SK-N-SH (cell line): ENCODE results near the gene SYT14. TPM values are rescaled to one million over a fixed set of nuclear protein-coding genes. Genes with fewer than 3 reads are reported as not detected.

Experiments
- CTCF ChIA-PET: fragments of 300-600, 350-600 bp; formaldehyde crosslinking; extraction: SDS; loops from one replicate; lab custom pipeline; 2021; lab: Yijun Ruan, JAX
- POLR2A ChIA-PET: fragments of 350-600 bp; sonication (Branson Sonifier 250); formaldehyde crosslinking; extraction: SDS; loops from one replicate; lab custom pipeline; 2020; ENCODE audit warnings: antibody characterized with exemption, inconsistent platforms; lab: Yijun Ruan, JAX
- DNase-seq: peaks from one replicate; pipeline ENCODE4 v3.0.0; 2012
- H2AFZ ChIP-seq: fragments of 200-600 bp; sonication (generic); 2 replicates; pipeline ENCODE4 v1.8.1; 2016; ENCODE audit warnings: antibody characterized with exemption, mild to moderate bottlenecking, low read depth
- H3F3A ChIP-seq: fragments of 200-600 bp; sonication (generic); replicated peaks from 2 replicates; pipeline ENCODE3; 2016; ENCODE audit warnings: antibody characterized with exemption, mild to moderate bottlenecking; ENCODE audit not compliant: insufficient read depth
- H3K27ac ChIP-seq, 2 experiments: fragments of 200-500 bp in 1 of 2; fragments of 200-600 bp in 1 of 2; sonication (Bioruptor generic) in 1 of 2; sonication (generic), shearing (Covaris generic) in 1 of 2; 2 replicates each; pipeline versions ENCODE4 v1.5.1 to v1.6.1; 2014 to 2016; ENCODE audit warnings: low read depth in 2 of 2, inconsistent platforms in 1 of 2, low read length in 1 of 2, mild to moderate bottlenecking in 1 of 2, mixed read lengths in 1 of 2
- H3K27me3 ChIP-seq: fragments of 200-600 bp; sonication (generic), shearing (Covaris generic); 2 replicates; pipeline ENCODE4 v1.6.1; 2016; ENCODE audit warnings: mixed run types; ENCODE audit not compliant: insufficient read depth
- H3K36me3 ChIP-seq, 2 experiments: fragments of 200-500 bp in 1 of 2; fragments of 200-600 bp in 1 of 2; sonication (Bioruptor generic) in 1 of 2; sonication (generic) in 1 of 2; replicated peaks in 1 of 2; 2 replicates each; pipeline versions ENCODE3 to v1.5.1; 2014 to 2016; ENCODE audit warnings: low read length in 1 of 2, mild to moderate bottlenecking in 1 of 2; ENCODE audit not compliant: insufficient read depth in 2 of 2, control insufficient read depth in 1 of 2
- H3K4me1 ChIP-seq, 2 experiments: fragments of 200-500 bp in 1 of 2; fragments of 200-600 bp in 1 of 2; sonication (Bioruptor generic) in 1 of 2; sonication (generic), shearing (Covaris generic) in 1 of 2; 2 replicates each; pipeline versions ENCODE4 v1.5.1 to v1.6.1; 2014 to 2016; ENCODE audit warnings: low read depth in 1 of 2, low read length in 1 of 2, mixed run types in 1 of 2; ENCODE audit not compliant: insufficient read depth in 2 of 2, control insufficient read depth in 1 of 2
- H3K4me2 ChIP-seq: fragments of 200-600 bp; sonication (generic), shearing (Covaris generic); 2 replicates; pipeline ENCODE4 v1.6.1; 2017; ENCODE audit warnings: mixed run types
- H3K4me3 ChIP-seq, 2 experiments: fragments of 200-500 bp in 1 of 2; fragments of 200-600 bp in 1 of 2; sonication (Bioruptor generic) in 1 of 2; sonication (generic), shearing (Covaris generic) in 1 of 2; 2 replicates each; pipeline versions ENCODE4 v1.5.1 to v1.8.1; 2014 to 2016; ENCODE audit warnings: low read depth in 2 of 2, inconsistent platforms in 1 of 2, low read length in 1 of 2, mild to moderate bottlenecking in 1 of 2, mixed read lengths in 1 of 2, moderate library complexity in 1 of 2
- H3K79me2 ChIP-seq: fragments of 200-600 bp; sonication (generic); 2 replicates; pipeline ENCODE4 v1.8.1; 2017; ENCODE audit warnings: mild to moderate bottlenecking; ENCODE audit not compliant: insufficient read depth
- H3K9ac ChIP-seq: fragments of 200-600 bp; sonication (generic); 2 replicates; pipeline ENCODE4 v1.6.1; 2017; ENCODE audit warnings: mixed run types
- H3K9me2 ChIP-seq: fragments of 200-600 bp; sonication (generic); 2 replicates; pipeline ENCODE4 v1.6.1; 2017; ENCODE audit warnings: mixed run types
- H3K9me3 ChIP-seq: fragments of 200-600 bp; sonication (generic); 2 replicates; pipeline ENCODE4 v1.6.1; 2017; ENCODE audit warnings: mixed run types, mild to moderate bottlenecking, moderate library complexity
- H4K20me1 ChIP-seq: fragments of 200-600 bp; sonication (generic); 2 replicates; pipeline ENCODE4 v1.6.1; 2017; ENCODE audit warnings: mild to moderate bottlenecking, mixed run types; ENCODE audit not compliant: insufficient read depth
- FOXJ3 ChIP-seq: sonication (generic); formaldehyde crosslinking; IDR thresholded peaks from 2 replicates; pipeline ENCODE4 v1.5.1; 2020; ENCODE audit warnings: mild to moderate bottlenecking, missing genetic modification reagents
- GABPA ChIP-seq: IDR thresholded peaks from 2 replicates; pipeline ENCODE4 v1.4.0; 2012; ENCODE audit warnings: low read depth, mild to moderate bottlenecking
- JUND ChIP-seq: IDR thresholded peaks from 2 replicates; pipeline ENCODE4 v1.4.0; 2012
- MAX ChIP-seq: IDR thresholded peaks from 2 replicates; pipeline ENCODE4 v1.4.0; 2012; ENCODE audit warnings: low read depth
- MEF2A ChIP-seq: IDR thresholded peaks from 2 replicates; pipeline ENCODE4 v1.4.0; 2012; ENCODE audit warnings: low read depth, borderline replicate concordance
- MXI1 ChIP-seq: IDR thresholded peaks from 2 replicates; pipeline ENCODE4 v1.6.1; 2012; ENCODE audit warnings: mild to moderate bottlenecking, low read depth, low read length, improper control_type of control experiment
- POLR2AphosphoS5 ChIP-seq: IDR thresholded peaks from 2 replicates; pipeline ENCODE4 v1.6.1; 2012; ENCODE audit warnings: low read depth, low read length
- RAD21 ChIP-seq: IDR thresholded peaks from 2 replicates; pipeline ENCODE4 v1.6.1; 2012; ENCODE audit warnings: mild to moderate bottlenecking, low read length
- RCOR1 ChIP-seq: fragments of 150-350 bp; IDR thresholded peaks from 2 replicates; pipeline ENCODE4 v1.6.1; 2017; ENCODE audit warnings: antibody characterized with exemption, low read length
- RXRA ChIP-seq: IDR thresholded peaks from 2 replicates; pipeline ENCODE4 v1.4.0; 2012; ENCODE audit warnings: low read depth, mild to moderate bottlenecking, borderline replicate concordance
- TCF12 ChIP-seq: IDR thresholded peaks from 2 replicates; pipeline ENCODE4 v1.4.0; 2012
- USF1 ChIP-seq: IDR thresholded peaks from 2 replicates; pipeline ENCODE4 v1.4.0; 2012; ENCODE audit warnings: low read depth, borderline replicate concordance
- ZBTB33 ChIP-seq: IDR thresholded peaks from 2 replicates; pipeline ENCODE4 v1.4.0; 2012; ENCODE audit warnings: low read depth, borderline replicate concordance
- WGBS: methylation state at CpG from one replicate; pipeline ENCODE4 v1.1.6; 2017; ENCODE audit warnings: low lambda C conversion rate; 5-methylcytosine and 5-hydroxymethylcytosine counted together
- polyA plus RNA-seq, 3 experiments: library from polyadenylated mRNA; depleted of rRNA; stranded (reverse); fragments of >200 nt; gene quantifications; 2 replicates each; pipeline ENCODE4 v1.2.3, GENCODE V29; 2012
- TF ChIP-seq, protein P1 (sequence below): IDR thresholded peaks from 2 replicates; pipeline ENCODE4 v1.6.1; 2012; ENCODE audit warnings: mild to moderate bottlenecking, low read depth, low read length, moderate library complexity
- TF ChIP-seq, protein P2 (sequence below): IDR thresholded peaks from 2 replicates; pipeline ENCODE4; 2012
- TF ChIP-seq, protein P3 (sequence below): fragments of 200-600 bp; sonication (generic); IDR thresholded peaks from 2 replicates; pipeline ENCODE4 v1.6.1; 2017; ENCODE audit warnings: antibody characterized with exemption, mild to moderate bottlenecking, moderate library complexity

SYT14 gene
- polyA plus RNA-seq, 1 of the 3 experiments (the other 2 are of a cell fraction) = 1.2 TPM

DNA sequence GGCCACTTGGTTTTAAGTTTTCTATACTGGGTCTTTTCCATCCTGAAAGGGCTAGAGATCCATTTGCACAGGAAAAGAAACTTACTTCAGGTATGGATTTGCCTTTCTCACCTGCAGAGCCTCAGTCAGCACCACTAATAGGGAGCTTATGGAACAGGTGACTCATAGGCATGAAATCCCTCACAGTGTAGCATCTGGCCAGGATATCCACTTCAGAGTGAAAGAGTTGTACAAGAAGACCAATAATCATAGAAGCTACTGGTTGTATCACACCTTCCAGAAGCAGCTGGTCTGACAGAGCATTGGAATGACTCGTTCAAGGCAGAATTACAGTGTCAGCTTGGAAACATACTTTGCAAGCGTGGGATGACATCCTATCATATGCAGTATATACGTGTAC is 26.3 kb upstream of the SYT14 start:
- ChIA-PET CTCF (interaction anchor here (1.5 kb wide), 1 partner anchor 51 kb away, joined by 4 read pairs; no protein-coding TSS in a partner anchor), POLR2A (no interaction called here)
- 80% methylated on average over 1 of the region's 3 CpGs for WGBS
- Histone ChIP-seq H3F3A (no peaks in the 10 kb centered on the region), H2AFZ (no peak overlapping the region), H3K79me2 (no peaks in the 10 kb centered on the region), H3K27me3 (no peaks in the 10 kb centered on the region), H3K27ac (no peak overlapping the region), H4K20me1 (no peaks in the 10 kb centered on the region), H3K4me3 (no peak overlapping the region), H3K4me1 (no peaks in the 10 kb centered on the region), H3K9ac (no peak overlapping the region), H3K9me2 (no peaks in the 10 kb centered on the region), H3K36me3 (no peaks in the 10 kb centered on the region), H3K9me3 (no peaks in the 10 kb centered on the region), H3K4me2 (no peak overlapping the region)
- no peak for TF ChIP-seq ZBTB33
- no peak for DNase-seq

- H2AFZ ChIP-seq = no peak overlapping the region
- TF ChIP-seq JUND (no peak), RAD21 (no peak), MXI1 (no peak), FOXJ3 (CRISPR knock-in tag) (no peak), TCF12 (no peak), RXRA (no peak), POLR2AphosphoS5 (no peak), USF1 (no peak), MAX (no peak), MEF2A (no peak), GABPA (no peak), RCOR1 (no peak)
- TF ChIP-seq, protein P1, sequence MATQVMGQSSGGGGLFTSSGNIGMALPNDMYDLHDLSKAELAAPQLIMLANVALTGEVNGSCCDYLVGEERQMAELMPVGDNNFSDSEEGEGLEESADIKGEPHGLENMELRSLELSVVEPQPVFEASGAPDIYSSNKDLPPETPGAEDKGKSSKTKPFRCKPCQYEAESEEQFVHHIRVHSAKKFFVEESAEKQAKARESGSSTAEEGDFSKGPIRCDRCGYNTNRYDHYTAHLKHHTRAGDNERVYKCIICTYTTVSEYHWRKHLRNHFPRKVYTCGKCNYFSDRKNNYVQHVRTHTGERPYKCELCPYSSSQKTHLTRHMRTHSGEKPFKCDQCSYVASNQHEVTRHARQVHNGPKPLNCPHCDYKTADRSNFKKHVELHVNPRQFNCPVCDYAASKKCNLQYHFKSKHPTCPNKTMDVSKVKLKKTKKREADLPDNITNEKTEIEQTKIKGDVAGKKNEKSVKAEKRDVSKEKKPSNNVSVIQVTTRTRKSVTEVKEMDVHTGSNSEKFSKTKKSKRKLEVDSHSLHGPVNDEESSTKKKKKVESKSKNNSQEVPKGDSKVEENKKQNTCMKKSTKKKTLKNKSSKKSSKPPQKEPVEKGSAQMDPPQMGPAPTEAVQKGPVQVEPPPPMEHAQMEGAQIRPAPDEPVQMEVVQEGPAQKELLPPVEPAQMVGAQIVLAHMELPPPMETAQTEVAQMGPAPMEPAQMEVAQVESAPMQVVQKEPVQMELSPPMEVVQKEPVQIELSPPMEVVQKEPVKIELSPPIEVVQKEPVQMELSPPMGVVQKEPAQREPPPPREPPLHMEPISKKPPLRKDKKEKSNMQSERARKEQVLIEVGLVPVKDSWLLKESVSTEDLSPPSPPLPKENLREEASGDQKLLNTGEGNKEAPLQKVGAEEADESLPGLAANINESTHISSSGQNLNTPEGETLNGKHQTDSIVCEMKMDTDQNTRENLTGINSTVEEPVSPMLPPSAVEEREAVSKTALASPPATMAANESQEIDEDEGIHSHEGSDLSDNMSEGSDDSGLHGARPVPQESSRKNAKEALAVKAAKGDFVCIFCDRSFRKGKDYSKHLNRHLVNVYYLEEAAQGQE = no peak
- TF ChIP-seq, protein P2, sequence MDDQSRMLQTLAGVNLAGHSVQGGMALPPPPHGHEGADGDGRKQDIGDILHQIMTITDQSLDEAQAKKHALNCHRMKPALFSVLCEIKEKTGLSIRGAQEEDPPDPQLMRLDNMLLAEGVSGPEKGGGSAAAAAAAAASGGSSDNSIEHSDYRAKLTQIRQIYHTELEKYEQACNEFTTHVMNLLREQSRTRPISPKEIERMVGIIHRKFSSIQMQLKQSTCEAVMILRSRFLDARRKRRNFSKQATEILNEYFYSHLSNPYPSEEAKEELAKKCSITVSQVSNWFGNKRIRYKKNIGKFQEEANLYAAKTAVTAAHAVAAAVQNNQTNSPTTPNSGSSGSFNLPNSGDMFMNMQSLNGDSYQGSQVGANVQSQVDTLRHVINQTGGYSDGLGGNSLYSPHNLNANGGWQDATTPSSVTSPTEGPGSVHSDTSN = no peak
- TF ChIP-seq, protein P3, sequence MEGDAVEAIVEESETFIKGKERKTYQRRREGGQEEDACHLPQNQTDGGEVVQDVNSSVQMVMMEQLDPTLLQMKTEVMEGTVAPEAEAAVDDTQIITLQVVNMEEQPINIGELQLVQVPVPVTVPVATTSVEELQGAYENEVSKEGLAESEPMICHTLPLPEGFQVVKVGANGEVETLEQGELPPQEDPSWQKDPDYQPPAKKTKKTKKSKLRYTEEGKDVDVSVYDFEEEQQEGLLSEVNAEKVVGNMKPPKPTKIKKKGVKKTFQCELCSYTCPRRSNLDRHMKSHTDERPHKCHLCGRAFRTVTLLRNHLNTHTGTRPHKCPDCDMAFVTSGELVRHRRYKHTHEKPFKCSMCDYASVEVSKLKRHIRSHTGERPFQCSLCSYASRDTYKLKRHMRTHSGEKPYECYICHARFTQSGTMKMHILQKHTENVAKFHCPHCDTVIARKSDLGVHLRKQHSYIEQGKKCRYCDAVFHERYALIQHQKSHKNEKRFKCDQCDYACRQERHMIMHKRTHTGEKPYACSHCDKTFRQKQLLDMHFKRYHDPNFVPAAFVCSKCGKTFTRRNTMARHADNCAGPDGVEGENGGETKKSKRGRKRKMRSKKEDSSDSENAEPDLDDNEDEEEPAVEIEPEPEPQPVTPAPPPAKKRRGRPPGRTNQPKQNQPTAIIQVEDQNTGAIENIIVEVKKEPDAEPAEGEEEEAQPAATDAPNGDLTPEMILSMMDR = no peak
- ChIA-PET CTCF (interaction anchor here (1.5 kb wide), 1 partner anchor 52 kb away, joined by 4 read pairs; no protein-coding TSS in a partner anchor), POLR2A (no interaction called here)
- H3F3A ChIP-seq = no peaks in the 10 kb centered on the region
- WGBS = 27% methylated on average over 1 of the region's 2 CpGs
- H3K36me3 ChIP-seq = no peaks in the 10 kb centered on the region
- no peaks in the 10 kb centered on the region for H3K4me1 ChIP-seq
- no peak overlapping the region for H3K27ac ChIP-seq
- no peaks in the 10 kb centered on the region for H3K27me3 ChIP-seq
- H3K79me2 ChIP-seq = no peaks in the 10 kb centered on the region
- H3K9me3 ChIP-seq = no peaks in the 10 kb centered on the region
- no peaks in the 10 kb centered on the region for H4K20me1 ChIP-seq
- no peak overlapping the region for H3K4me3 ChIP-seq
- H3K9ac ChIP-seq = no peak overlapping the region
- H3K9me2 ChIP-seq = no peaks in the 10 kb centered on the region
- H3K4me2 ChIP-seq = no peak overlapping the region
- no peak for DNase-seq
These were observed 25.7 kb upstream of the SYT14 start for GRCh38 chr1:209912306-209912705.
